NCI-H510A (cell line): ENCODE measurements around the gene TRIM4.
"Not testable (repeated sequence)": the region's sequence is repeated elsewhere in the genome, so short reads cannot be mapped to it uniquely, and the experiment has no call there.

Source experiments
- DNase-seq: peaks from one replicate; lab custom pipeline; 2025; lab: John Stamatoyannopoulos, UW

TRIM4 gene

GRCh38 chr7:99920149-99920548 is 819 bp upstream of the TRIM4 start:
- DNase-seq: no peak

DNA sequence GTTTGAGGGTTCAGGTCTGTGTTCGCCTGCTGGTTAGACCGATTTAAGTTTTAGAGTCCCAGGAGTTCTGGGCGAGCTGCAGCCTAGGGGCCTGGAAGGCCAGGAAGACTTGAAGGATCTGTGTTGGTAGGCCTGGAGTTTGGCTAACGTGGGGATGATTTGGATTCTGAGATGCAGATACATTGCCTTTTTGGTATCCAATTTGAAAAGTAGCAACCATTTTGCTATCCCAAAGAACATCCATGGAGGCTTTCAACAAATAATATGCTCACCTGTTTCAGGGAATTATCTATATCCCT is 433 bp upstream of the TRIM4 start:
- DNase-seq: no peak

GRCh38 chr7:99910976-99911375 is 8.4 kb downstream of the TRIM4 start:
- no peak for DNase-seq

DNA sequence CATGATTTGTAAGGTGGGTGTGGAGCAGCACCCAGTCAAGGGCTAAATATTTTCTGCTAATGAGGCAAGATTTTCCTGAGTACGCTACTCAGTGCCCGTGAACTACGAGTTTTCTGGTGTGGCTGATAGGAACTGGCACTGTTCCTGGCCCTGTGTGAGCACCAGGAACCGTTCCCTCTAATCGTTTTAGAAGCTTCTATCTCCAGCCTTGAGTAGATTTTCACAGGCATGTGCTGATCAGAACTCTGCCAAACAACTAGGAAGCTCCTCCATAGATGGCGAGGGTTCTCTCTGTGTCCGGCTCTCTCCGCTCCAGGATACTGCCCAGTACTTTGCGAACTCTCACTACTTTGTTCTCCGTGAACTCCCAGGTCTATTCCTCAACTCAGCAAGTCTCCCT is 17.7 kb downstream of the TRIM4 start:
- DNase-seq: no peak

DNA sequence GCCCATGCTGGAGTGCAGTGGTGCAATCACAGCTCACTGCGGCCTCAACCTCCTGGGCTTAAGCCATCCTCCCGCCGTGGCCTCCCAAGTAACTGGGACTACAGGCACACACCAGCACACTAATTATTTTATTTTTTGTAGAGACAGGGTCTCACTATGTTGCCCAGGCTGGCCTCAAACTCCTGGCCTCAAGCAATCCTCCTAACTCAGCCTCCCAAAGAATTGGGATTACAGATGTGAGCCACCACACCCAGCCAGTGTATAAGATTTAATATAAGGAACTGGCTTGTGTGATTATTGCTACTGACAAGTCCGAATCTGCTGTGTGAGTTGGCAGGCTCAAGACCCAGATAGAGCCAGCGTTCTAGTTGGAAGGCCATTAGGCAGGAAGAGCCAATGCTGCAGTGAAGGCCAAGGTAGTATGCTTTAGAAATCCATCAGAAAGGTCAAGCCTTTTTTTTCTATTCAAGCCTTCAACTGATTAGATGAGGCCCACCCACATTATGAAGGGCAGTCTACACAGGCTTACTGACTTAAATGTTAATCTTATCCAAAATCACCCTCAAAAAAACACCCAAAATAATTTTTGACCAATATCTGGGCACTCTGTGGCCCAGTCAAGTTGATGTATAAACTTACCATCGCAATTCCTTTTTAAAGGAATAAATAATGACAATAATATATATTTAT is 19.4 kb downstream of the TRIM4 start:
- DNase-seq: no peak

DNA sequence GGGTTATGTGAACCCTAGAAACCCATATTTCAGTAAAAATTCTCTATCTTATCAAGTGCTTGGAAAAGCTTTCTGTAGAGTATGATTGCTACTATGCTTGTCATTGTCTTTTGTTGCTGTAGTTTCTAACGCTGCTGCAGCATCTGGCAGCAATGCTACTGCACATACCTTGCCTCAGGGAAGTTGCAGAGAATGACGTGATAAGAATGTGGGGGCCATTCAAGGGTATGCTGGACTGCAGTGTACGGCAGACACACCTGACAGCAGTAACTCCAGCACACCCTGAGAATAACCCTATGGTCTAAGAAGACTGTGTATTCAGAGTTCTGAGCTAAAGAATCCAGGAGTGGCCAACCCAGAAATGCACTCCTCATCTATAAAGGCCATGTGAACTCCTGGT is 20.5 kb downstream of the TRIM4 start:
- no peak for DNase-seq

DNA sequence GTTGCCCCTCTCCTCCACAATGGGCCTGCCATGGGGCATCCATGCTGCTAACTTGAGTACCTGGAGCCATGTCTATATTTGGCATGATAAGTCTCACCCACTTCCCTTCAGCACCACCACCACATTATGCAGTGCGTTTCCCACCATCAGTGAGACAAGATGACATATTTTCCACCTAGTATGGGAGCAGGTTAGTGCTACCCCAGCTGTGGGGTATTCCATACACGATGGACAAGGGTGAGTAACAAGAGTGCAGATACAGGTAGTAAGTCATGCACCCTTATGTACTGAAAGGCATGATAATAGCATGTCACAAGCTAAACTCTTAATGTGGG is 21.3 kb downstream of the TRIM4 start:
- DNase-seq: no peak

GRCh38 chr7:99897322-99898022 is 21.9 kb downstream of the TRIM4 start:
- no peak for DNase-seq

DNA sequence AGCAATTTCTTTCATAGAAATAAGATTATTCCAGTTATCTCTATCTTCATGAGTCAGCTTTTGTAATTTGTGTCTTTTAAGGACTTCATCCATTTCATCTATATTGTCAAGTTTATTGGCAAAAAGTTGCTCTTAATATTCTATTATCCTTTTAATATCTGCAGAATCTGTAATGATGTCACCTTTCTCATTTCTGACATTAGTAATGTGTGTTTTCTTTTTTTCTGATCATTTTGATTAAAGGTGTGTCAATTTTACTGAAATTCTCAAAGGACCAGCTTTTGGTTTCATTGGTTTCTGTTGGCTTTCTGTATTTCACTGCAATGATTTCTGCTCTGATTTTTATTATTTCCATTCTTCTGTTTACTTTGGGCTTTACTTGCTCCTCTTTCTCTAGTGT is 24.6 kb downstream of the TRIM4 start:
- DNase-seq: no peak

- no peak for DNase-seq
Observed at GRCh38 chr7:99893280-99893679, 26.1 kb downstream of the TRIM4 start.

- DNase-seq: not testable (repeated sequence)
Observed at GRCh38 chr7:99890348-99890747, 29.0 kb downstream of the TRIM4 start.

DNA sequence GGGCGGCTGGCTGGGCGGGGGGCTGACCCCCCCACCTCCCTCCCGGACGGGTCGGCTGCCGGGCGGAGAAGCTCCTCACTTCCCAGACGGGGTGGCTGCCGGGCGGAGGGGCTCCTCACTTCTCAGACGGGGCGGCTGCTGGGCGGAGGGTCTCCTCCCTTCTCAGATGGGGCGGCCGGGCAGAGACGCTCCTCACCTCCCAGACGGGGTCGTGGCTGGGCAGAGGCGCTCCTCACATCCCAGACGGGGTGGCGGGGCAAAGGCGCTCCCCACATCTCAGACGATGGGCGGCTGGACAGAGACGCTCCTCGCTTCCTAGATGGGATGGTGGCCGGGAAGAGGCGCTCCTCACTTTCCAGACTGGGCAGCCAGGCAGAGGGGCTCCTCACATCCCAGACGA is 31.0 kb downstream of the TRIM4 start:
- DNase-seq: not testable (repeated sequence)

DNA sequence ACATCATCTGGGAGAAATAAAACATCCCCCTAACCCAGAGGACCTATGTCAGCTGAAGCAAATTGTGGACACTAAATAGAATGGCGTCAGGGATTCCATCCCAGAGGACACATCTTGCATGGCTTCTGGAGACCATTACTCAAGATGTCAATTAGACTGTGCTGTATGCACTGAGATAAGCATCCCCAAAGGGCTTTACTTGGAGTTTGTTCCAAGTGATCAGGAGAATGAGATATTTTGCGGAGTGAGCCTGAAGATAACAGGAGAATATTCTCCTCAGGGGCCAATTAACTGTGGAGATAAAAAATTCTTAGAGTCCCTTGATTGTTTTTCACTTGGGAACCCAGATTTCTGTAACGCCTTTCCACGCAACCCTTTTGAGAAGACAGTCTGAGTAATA is 38.0 kb downstream of the TRIM4 start:
- DNase-seq: no peak

- no peak for DNase-seq
Observed at GRCh38 chr7:99876933-99877332, 42.4 kb downstream of the TRIM4 start, which contains the start of gene OR2AE1. Gene OR2AE1 (minus strand): TSS chr7:99877033. CDS start chr7:99877033, 0 bp downstream.

- DNase-seq: no peak
Observed at GRCh38 chr7:99876491-99876890, 42.8 kb downstream of the TRIM4 start.

GRCh38 chr7:99868246-99868645 is 51.1 kb downstream of the TRIM4 start:
- DNase-seq: no peak

DNA sequence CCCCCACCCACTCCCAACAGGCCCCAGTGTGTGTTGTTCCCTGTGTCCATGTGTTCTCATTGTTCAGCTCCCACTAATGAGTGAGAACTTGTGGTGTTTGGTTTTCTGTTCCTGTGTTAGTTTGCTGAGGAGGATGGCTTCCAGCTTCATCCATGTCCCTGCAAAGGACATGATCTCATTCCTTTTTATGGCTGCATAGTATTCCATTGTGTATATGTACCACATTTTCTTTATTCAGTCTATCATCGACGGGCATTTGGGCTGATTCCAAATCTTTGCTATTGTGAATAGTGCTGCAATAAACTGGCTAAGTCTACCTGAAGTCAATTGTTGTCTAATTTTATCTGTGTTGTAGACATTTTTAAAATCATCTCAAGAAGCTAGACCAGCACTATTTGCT is 51.9 kb downstream of the TRIM4 start:
- DNase-seq: not testable (repeated sequence)

GRCh38 chr7:99863847-99864440 is 55.4 kb downstream of the TRIM4 start:
- DNase-seq: no peak

DNA sequence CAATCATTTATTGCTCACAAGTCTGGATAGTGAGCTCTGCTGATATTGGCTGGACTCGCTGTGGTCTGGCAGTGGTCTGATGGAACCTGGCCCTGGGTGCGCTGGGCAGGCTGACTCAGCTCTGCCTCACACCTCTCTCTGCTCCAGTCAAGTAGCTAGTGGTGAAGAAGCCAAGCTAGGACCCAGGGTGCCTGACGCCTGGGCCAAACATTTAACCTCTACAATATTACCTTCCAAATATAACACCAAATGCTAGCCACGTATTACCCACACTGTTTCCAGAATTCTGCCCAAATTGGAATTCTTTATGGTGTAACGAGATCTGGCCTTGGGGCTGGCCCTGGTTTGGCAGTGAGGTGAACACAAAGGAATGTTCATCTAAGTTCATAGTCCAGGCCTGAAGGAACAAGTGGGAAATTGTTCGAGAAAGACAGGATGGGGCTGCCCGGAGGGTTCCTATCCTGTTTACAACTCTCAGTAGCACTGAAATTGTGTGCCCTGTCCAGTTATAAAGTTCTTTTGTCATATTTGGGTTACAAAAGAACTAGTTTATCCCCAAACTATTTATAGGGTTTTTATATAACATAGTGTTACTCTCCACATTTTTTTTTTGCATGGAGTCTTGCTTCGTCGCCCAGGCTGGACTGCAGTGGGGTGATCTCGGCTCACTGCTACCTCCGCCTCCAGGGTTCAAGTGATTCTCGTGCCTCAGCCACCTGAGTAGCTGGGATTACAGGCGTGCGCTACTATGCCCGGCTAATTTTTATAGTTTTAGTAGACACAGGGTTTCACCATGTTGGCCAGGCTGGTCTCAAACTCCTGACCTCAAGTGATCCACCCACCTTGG is 58.8 kb downstream of the TRIM4 start:
- no peak for DNase-seq

DNA sequence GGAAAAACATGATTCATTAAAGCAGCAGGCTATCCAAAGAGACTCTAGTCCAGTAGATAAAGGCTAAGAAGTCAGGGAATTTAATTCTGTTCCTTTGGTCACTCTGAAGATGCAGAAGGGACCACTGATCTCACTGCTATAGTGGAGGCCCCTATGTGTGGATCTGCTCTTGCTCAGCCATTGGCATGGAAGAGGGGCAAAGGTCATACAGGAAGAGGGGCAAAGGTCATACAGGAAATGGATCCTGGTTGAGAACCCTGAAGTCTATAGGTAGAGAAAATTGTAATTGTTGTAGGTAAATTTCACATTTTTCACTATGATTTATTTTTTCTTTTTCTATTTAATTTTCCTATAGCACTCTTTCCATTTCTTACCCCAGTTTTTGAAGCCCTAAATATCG is 64.1 kb downstream of the TRIM4 start:
- DNase-seq: no peak

- no peak for DNase-seq
Observed at GRCh38 chr7:99848420-99849216, 70.7 kb downstream of the TRIM4 start.

- no peak for DNase-seq
Observed at GRCh38 chr7:99844328-99844727, 75.0 kb downstream of the TRIM4 start.
